ENCODE data around the gene SLC28A1.

DNA sequence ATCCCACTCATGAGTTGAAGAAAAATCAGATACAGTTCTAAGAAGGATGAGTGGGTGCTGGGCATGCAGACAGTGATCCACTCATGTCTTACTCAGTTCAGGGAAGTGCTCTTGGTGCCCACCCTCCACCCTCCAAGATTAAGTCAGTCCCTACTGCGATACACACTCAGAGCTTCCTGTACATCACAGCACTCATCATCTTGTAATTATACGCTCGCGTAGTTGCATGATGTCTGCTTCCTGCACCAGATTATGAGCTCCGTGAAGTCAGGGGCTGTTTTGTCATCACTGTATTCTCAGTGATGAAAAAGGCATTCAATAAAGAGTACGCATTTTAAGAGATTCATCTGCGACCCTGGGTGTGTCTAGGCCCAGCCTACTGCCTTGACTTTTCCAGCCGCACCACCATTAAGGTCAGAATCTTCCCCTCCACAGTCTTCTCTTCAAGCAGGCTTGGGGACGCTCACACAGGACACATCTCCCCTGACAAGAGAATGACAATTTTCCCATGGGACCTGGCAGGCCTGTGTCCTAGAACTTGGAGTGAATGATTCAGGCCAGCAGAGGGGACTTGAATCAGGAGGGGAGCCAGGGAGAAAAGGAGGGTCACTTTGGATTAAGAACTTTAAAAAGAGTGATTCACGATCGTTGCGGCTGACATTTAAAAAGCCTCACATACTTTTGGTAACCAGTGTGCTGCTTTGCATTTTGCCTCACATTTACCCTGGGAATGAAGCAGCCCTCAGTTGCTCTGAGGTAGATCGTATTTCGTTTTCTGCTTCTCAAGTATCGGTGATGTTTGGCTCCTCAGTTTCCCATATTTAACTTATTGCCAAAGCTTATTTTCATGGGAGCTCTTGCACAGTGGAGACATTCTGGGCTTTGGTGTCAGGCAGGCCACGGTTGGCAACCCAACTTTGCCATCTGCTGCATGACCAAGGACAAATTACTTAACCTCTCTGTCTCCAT is 89.3 kb downstream of the SLC28A1 start:
- no peak for TF ChIP-seq EZH2 (IDR thresholded peaks at IDR 0.05)
- TF ChIP-seq POLR2AphosphoS5 (IDR thresholded peaks at IDR 0.05; ENCODE audit: borderline replicate concordance, low read depth, low read length), result no peak

All from SK-N-MC (cell line).